Gastroesophageal sphincter (tissue), 3 donors: ENCODE results near the gene TPPP.

Experiments
- CTCF ChIP-seq, 4 experiments: fragments of 200-600 bp in 2 of 4; fragments of 450-650 bp in 2 of 4; sonication (generic) in 1 of 4; IDR thresholded peaks; one replicate each; pipeline ENCODE4 v1.5.1; 2017 to 2019; ENCODE audit warnings: antibody characterized with exemption in 4 of 4, mild to moderate bottlenecking in 2 of 4, moderate library complexity in 2 of 4
- EP300 ChIP-seq: sonication (generic); formaldehyde crosslinking; IDR thresholded peaks from one replicate; pipeline ENCODE4 v1.6.1; 2017; ENCODE audit warnings: antibody characterized with exemption, mild to moderate bottlenecking
- POLR2A ChIP-seq, 2 donors: fragments of 450-650 bp; IDR thresholded peaks; one replicate each; pipeline ENCODE4 v1.6.1; 2017; ENCODE audit warnings: antibody characterized with exemption in 2 of 2, mild to moderate bottlenecking in 2 of 2, moderate library complexity in 1 of 2
- POLR2AphosphoS5 ChIP-seq: sonication (generic); formaldehyde crosslinking; IDR thresholded peaks from one replicate; pipeline ENCODE4 v1.6.1; 2017; ENCODE audit warnings: antibody characterized with exemption

- no peak for TF ChIP-seq EP300
- TF ChIP-seq POLR2A (IDR thresholded peaks at IDR 0.05), result no peak
- TF ChIP-seq CTCF (IDR thresholded peaks at IDR 0.05), result no peak
- TF ChIP-seq POLR2AphosphoS5, result no peak
These were observed 8.4 kb downstream of the TPPP start for GRCh38 chr5:684751-685216.
